Right lobe of liver (tissue), 4 donors: ENCODE data around the gene CALML5.

Experiments
- CTCF ChIP-seq, 4 donors: fragments of 200-600 bp in 3 of 4; fragments of 450-650 bp in 1 of 4; IDR thresholded peaks; one replicate each; pipeline versions ENCODE4 v1.5.1 to v1.8.0; 2016 to 2022; ENCODE audit warnings: antibody characterized with exemption in 4 of 4, mild to moderate bottlenecking in 2 of 4
- POLR2A ChIP-seq: fragments of 450-650 bp; IDR thresholded peaks from one replicate; pipeline ENCODE4 v1.6.1; 2017; ENCODE audit warnings: antibody characterized with exemption, mild to moderate bottlenecking
- donor health status: DM: no; HTN: no; CAD: no.
- donor health status: DM: no; HTN: no; CAD: no.
- donor health status: DM: no; HTN: yes; CAD: no.

DNA sequence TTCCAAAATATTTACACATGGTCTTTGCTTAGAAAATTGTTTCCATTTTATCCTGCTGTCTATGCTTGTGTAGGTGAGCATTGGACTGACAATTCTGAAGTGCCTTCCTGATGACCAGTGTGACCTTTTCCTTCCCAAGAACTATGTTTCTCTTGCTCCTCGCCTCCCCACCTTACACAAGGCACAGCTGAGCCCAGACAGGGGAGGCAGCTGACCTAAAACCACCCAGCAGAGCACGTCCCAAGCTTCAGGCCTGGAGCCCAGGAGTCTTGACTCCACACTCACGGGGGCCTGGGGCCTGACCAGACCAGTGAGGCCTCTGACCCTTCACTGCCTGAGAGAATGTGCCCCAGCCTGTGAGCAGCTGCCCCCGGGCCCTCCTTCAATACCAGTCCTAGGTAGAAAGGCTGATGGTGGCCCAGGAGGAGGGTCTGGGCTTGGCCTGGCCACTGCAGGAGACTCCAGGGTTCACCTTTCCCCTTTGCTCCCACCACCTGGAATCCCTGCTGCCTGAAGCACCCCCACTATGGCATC is 7.0 kb downstream of the CALML5 start:
- TF ChIP-seq CTCF (IDR thresholded peaks at IDR 0.05) = no peak
- TF ChIP-seq POLR2A = no peak
